HepG2 (cell line): Measurements from ENCODE around the gene TMEM253. TPM values are rescaled to one million over a fixed set of nuclear protein-coding genes. Genes with fewer than 3 reads are reported as not detected.

Experiments used
- ATAC-seq: fragments of 200-7000 bp; cut with Tn5 transposase; 3 replicates; pipeline ENCODE4 v1.9.1; 2020; ENCODE audit warnings: mild to moderate bottlenecking, moderate library complexity
- BruUV-seq: library from RNA; stranded (reverse); fragments of 400-500 nt; replicated peaks from 2 replicates; lab custom pipeline; 2021; lab: Mats Ljungman, UMichigan
- CTCF ChIA-PET: fragments of 300-600 bp; formaldehyde crosslinking; extraction: SDS; loops from one replicate; lab custom pipeline; 2021; ENCODE audit warnings: low total read pairs, inconsistent platforms, low intra/inter-chr PET ratio; lab: Yijun Ruan, JAX
- POLR2A ChIA-PET: fragments of 350-600 bp; sonication (Branson Sonifier 250); formaldehyde crosslinking; loops from one replicate; lab custom pipeline; 2020; ENCODE audit warnings: antibody characterized with exemption, inconsistent platforms; lab: Yijun Ruan, JAX
- DNase-seq: peaks from one replicate; pipeline ENCODE4 v3.0.0-alpha.2; 2015; ENCODE audit warnings: low spot score
- FAIRE-seq: peaks from 3 replicates; lab custom pipeline; 2011; peaks lifted over from hg19 to GRCh38; lab: Jason Lieb, UNC
- H2AFZ ChIP-seq: one replicate; pipeline ENCODE4 v1.6.1; 2011; ENCODE audit warnings: low read length, inconsistent platforms
- H3K27ac ChIP-seq: fragments of 300-600 bp; 3 replicates; pipeline ENCODE4 v1.8.0; 2011; ENCODE audit warnings: mixed run types, mild to moderate bottlenecking, mixed read lengths, low read length, inconsistent platforms; ENCODE audit not compliant: insufficient read depth; ENCODE audit errors: extremely low read length
- H3K27me3 ChIP-seq, 2 experiments: fragments of 200-600 bp in 1 of 2; 2 replicates in 1 of 2; 3 replicates in 1 of 2; pipeline versions ENCODE4 v1.6.0 to v1.8.0; 2011; ENCODE audit warnings: low read length in 2 of 2, mild to moderate bottlenecking in 2 of 2, moderate library complexity in 2 of 2, inconsistent platforms in 1 of 2; ENCODE audit not compliant: insufficient read depth in 2 of 2, control insufficient read depth in 1 of 2
- H3K36me3 ChIP-seq, 2 experiments: fragments of 200-600 bp in 1 of 2; replicated peaks in 1 of 2; 2 replicates in 1 of 2; 3 replicates in 1 of 2; pipeline versions ENCODE4 v1.5.1 to v1.8.0; 2011; ENCODE audit warnings: low read length in 2 of 2, inconsistent platforms in 1 of 2; ENCODE audit not compliant: insufficient read depth in 2 of 2, control insufficient read depth in 1 of 2
- H3K4me1 ChIP-seq: 2 replicates; pipeline ENCODE4 v1.5.1; 2012; ENCODE audit warnings: low read length, inconsistent platforms; ENCODE audit not compliant: insufficient read depth
- H3K4me2 ChIP-seq: 2 replicates; pipeline ENCODE4 v1.6.0; 2011; ENCODE audit warnings: low read depth, low read length, inconsistent platforms
- H3K4me3 ChIP-seq, 3 experiments: fragments of 200-600 bp in 1 of 3; sonication (generic), shearing (Covaris generic) in 1 of 3; replicated peaks in 1 of 3; 2 replicates each; pipeline ENCODE4 v1.5.1; 2011 to 2016; ENCODE audit warnings: low read length in 3 of 3, inconsistent platforms in 2 of 3, low read depth in 2 of 3, mild to moderate bottlenecking in 2 of 3, control low read depth in 1 of 3, mixed read lengths in 1 of 3; ENCODE audit not compliant: insufficient read depth in 1 of 3
- H3K79me2 ChIP-seq: one replicate; pipeline ENCODE4 v1.6.1; 2011; ENCODE audit warnings: low read length, inconsistent platforms; ENCODE audit not compliant: insufficient read depth
- H3K9ac ChIP-seq: 2 replicates; pipeline ENCODE4 v1.6.0; 2011; ENCODE audit warnings: mild to moderate bottlenecking, low read depth, low read length, inconsistent platforms; ENCODE audit not compliant: insufficient read depth
- H3K9me3 ChIP-seq: 2 replicates; pipeline ENCODE4 v1.5.1; 2012; ENCODE audit warnings: mild to moderate bottlenecking, low read length
- H4K20me1 ChIP-seq: 2 replicates; pipeline ENCODE4 v1.6.0; 2011; ENCODE audit warnings: inconsistent platforms, mild to moderate bottlenecking, low read length, moderate library complexity; ENCODE audit not compliant: insufficient read depth
- ARHGAP35 ChIP-seq: sonication (generic); formaldehyde crosslinking; IDR thresholded peaks from 2 replicates; pipeline ENCODE4 v1.9.0; 2022; ENCODE audit warnings: mild to moderate bottlenecking, inconsistent platforms, moderate library complexity, missing genetic modification reagents, borderline replicate concordance
- KLF13 ChIP-seq: sonication (generic); formaldehyde crosslinking; IDR thresholded peaks from 2 replicates; pipeline ENCODE4 v1.4.0; 2020; ENCODE audit warnings: mild to moderate bottlenecking, missing genetic modification reagents
- NFIB ChIP-seq: sonication (generic); formaldehyde crosslinking; IDR thresholded peaks from 2 replicates; pipeline ENCODE4 v1.9.0; 2021; ENCODE audit warnings: missing genetic modification reagents, mild to moderate bottlenecking, borderline replicate concordance
- POLR2AphosphoS5 ChIP-seq: IDR thresholded peaks from 2 replicates; pipeline ENCODE4 v1.6.1; 2012; ENCODE audit warnings: low read depth, low read length
- ZNF775 ChIP-seq: sonication (generic); formaldehyde crosslinking; IDR thresholded peaks from 2 replicates; pipeline ENCODE4 v1.4.0; 2020; ENCODE audit warnings: missing genetic modification reagents, mild to moderate bottlenecking, moderate library complexity, borderline replicate concordance
- WGBS: methylation state at CpG from one replicate; pipeline ENCODE4 v1.1.6; 2017; ENCODE audit warnings: low lambda C conversion rate; 5-methylcytosine and 5-hydroxymethylcytosine counted together
- in situ Hi-C: cut with HindIII; loops from 2 replicates; pipeline ENCODE4 v1.10.0; 2017; ENCODE audit warnings: low pct_unique_long_range_greater_than_20kb; ENCODE audit not compliant: extremely low pct_ligation_motif_present
- intact Hi-C: fragments of 100-400 bp; cut with micrococcal nuclease; formaldehyde crosslinking; loops from one replicate; pipeline ENCODE4 v1.10.0; 2022; ENCODE audit not compliant: unreplicated experiment
- polyA plus RNA-seq, 8 experiments: library from polyadenylated mRNA; depleted of rRNA in 3 of 8; stranded (reverse) in 7 of 8; unstranded in 1 of 8; fragments of >200 nt; fragmentation: Illumina TruSeq in 4 of 8; extraction: Trizol in 4 of 8; gene quantifications; 2 replicates each; pipeline versions ENCODE4 v1.2.1 to v1.2.3, GENCODE V29; 2011 to 2016; ENCODE audit warnings: low read depth in 4 of 8, missing spikeins in 1 of 8, mixed read lengths in 1 of 8; ENCODE audit not compliant: insufficient read depth in 1 of 8
- total RNA-seq, 5 experiments: library from RNA; depleted of rRNA; stranded (reverse); fragments of >200 nt; fragmentation: Illumina TruSeq; extraction: Trizol; gene quantifications; 2 replicates each; pipeline ENCODE4 v1.2.3, GENCODE V29; 2016; ENCODE audit warnings: low read depth in 1 of 5
- TF ChIP-seq, protein P1 (sequence below), 2 experiments: fragments of 450-650 bp in 1 of 2; sonication (generic) in 1 of 2; formaldehyde crosslinking in 1 of 2; IDR thresholded peaks; 2 replicates each; pipeline versions ENCODE4 v1.6.1 to v1.8.0; 2016 to 2022; ENCODE audit warnings: antibody characterized with exemption in 1 of 2, mild to moderate bottlenecking in 1 of 2, missing genetic modification reagents in 1 of 2

Gene TMEM253
- total and polyA plus RNA-seq, 2 of the 13 experiments (the other 11 are each of a cell fraction or from before 2014, with no cell fraction given): 0.29 to 0.45 TPM

DNA sequence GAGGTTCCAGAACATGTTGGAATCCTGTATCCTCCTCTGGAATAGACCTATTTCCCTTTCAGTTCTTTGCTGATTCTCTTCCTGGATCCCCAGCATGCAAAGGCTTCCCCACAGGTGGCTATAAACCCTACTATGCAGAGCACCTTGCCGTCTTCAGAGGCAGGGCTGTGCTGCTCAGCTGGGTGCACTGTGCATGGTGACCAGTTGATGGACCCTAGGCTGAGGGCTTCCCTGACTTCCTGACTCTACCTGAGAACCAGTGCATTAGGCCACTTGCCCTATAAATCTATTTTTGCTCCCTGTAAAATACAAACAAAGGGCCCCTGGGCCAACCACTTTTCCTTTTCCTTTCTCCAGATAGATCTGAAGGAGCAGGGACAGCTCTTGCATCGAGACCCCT, 16.5 kb upstream of the TMEM253 start:
- no peak for DNase-seq
- in situ Hi-C loops (no loop called here), intact Hi-C loops (no loop called here)
- H3K36me3 ChIP-seq: peaks cover 53 to 74% of the 10 kb centered on the region in 2 experiments
- no TSS peak for BruUV-seq
- H3K4me2 ChIP-seq: no peak overlapping the region
- peak; percentile 20 for ATAC-seq
- ChIA-PET POLR2A (interaction anchor here (1.0 to 4.2 kb wide), 10 partner anchors 8 to 70 kb away, joined by 3 to 47 read pairs (median 5); partner anchors contain the start of genes ARHGEF40 and ZNF219), CTCF (no interaction called here)
- no peak for FAIRE-seq
- H3K79me2 ChIP-seq: no peaks in the 10 kb centered on the region
- H2AFZ ChIP-seq: no peak overlapping the region
- TF ChIP-seq ZNF775 (CRISPR knock-in tag) (no peak), ARHGAP35 (0 out of 2 replicates have a peak, but pooled peaks have one; percentile 25), KLF13 (no peak), POLR2AphosphoS5 (no peak; the same call in 1 of the 2 replicates), NFIB (no peak)
- TF ChIP-seq, protein P1, sequence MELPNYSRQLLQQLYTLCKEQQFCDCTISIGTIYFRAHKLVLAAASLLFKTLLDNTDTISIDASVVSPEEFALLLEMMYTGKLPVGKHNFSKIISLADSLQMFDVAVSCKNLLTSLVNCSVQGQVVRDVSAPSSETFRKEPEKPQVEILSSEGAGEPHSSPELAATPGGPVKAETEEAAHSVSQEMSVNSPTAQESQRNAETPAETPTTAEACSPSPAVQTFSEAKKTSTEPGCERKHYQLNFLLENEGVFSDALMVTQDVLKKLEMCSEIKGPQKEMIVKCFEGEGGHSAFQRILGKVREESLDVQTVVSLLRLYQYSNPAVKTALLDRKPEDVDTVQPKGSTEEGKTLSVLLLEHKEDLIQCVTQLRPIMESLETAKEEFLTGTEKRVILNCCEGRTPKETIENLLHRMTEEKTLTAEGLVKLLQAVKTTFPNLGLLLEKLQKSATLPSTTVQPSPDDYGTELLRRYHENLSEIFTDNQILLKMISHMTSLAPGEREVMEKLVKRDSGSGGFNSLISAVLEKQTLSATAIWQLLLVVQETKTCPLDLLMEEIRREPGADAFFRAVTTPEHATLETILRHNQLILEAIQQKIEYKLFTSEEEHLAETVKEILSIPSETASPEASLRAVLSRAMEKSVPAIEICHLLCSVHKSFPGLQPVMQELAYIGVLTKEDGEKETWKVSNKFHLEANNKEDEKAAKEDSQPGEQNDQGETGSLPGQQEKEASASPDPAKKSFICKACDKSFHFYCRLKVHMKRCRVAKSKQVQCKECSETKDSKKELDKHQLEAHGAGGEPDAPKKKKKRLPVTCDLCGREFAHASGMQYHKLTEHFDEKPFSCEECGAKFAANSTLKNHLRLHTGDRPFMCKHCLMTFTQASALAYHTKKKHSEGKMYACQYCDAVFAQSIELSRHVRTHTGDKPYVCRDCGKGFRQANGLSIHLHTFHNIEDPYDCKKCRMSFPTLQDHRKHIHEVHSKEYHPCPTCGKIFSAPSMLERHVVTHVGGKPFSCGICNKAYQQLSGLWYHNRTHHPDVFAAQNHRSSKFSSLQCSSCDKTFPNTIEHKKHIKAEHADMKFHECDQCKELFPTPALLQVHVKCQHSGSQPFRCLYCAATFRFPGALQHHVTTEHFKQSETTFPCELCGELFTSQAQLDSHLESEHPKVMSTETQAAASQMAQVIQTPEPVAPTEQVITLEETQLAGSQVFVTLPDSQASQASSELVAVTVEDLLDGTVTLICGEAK (IDR thresholded peaks at IDR 0.05): no peak
- TF ChIP-seq, protein P1 (CRISPR knock-in tag; IDR thresholded peaks at IDR 0.05): 0 out of 2 replicates have a peak, but pooled peaks have one; percentile 9
- no peaks in the 10 kb centered on the region for H4K20me1 ChIP-seq
- H3K9me3 ChIP-seq: no peaks in the 10 kb centered on the region
- H3K4me1 ChIP-seq: peaks cover 22% of the 10 kb centered on the region
- H3K27ac ChIP-seq: no peak overlapping the region
- no peaks in the 10 kb centered on the region for H3K27me3 ChIP-seq
- no peak overlapping the region for H3K4me3 ChIP-seq
- no peak overlapping the region for H3K9ac ChIP-seq
- 84% methylated on average over 2 of the region's 2 CpGs for WGBS
